B cell (primary cell): Measurements from ENCODE around the gene NR5A2.

Experiments used
- CTCF ChIP-seq: fragments of 200-600 bp; IDR thresholded peaks from one replicate; pipeline ENCODE4 v1.8.0; 2022; ENCODE audit warnings: antibody characterized with exemption, mild to moderate bottlenecking
- EZH2 ChIP-seq: IDR thresholded peaks from 2 replicates; pipeline ENCODE4 v1.6.1; 2012; ENCODE audit warnings: borderline replicate concordance, low read depth, mild to moderate bottlenecking, moderate library complexity, low read length; ENCODE audit not compliant: insufficient read depth, poor library complexity, severe bottlenecking

- TF ChIP-seq CTCF (no peak), EZH2 (no peak)
Observed at GRCh38 chr1:200134116-200134515, 106.6 kb downstream of the NR5A2 start.
